RPMI7951 (cell line): ENCODE results near the gene CTBP2. TPM values are rescaled to one million over a fixed set of nuclear protein-coding genes. Genes with fewer than 3 reads are reported as not detected.
"Not testable (repeated sequence)": the region's sequence is repeated elsewhere in the genome, so short reads cannot be mapped to it uniquely, and the experiment has no call there.

ENCODE experiments used
- DNase-seq: peaks from one replicate; pipeline ENCODE4 v3.0.0-alpha.2; 2012; ENCODE audit warnings: low read depth
- total RNA-seq: library from RNA; depleted of rRNA; stranded (reverse); fragments of >200 nt; shearing (Covaris generic); gene quantifications from 2 replicates; pipeline ENCODE4 v1.2.3, GENCODE V29; 2014

Gene CTBP2
- total RNA-seq, 1 experiment from 2014 or later: 45.4 TPM

- DNase-seq: no peak
These were observed 73.0 kb downstream of the CTBP2 start for GRCh38 chr10:125087191-125087896.

DNA sequence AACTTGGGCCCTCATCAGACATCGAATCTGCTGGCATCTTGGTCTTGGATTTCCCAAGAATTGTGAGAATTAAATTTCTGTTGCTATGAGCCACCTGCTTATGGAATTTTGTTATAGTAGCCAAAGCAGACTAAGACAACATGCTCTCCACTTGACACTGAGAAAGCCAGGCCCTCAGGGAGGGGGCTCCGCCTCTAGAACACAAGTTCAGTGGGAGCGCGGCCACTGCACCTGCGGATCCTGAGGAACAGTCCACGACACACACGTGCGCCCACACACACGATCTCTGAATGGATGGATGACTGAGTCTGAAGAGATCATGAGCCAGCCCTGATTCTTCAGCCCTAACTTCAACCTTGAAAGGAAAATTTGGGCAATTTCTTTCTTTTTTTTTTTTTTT, 73.7 kb downstream of the CTBP2 start:
- no peak for DNase-seq

- peak; percentile 65 for DNase-seq
These were observed 74.9 kb downstream of the CTBP2 start for GRCh38 chr10:125085258-125086054.

GRCh38 chr10:125084614-125085257, 75.6 kb downstream of the CTBP2 start:
- DNase-seq: no peak

- DNase-seq: peak; percentile 93
These were observed 76.2 kb downstream of the CTBP2 start for GRCh38 chr10:125084191-125084613.

- no peak for DNase-seq
These were observed 76.8 kb downstream of the CTBP2 start for GRCh38 chr10:125083576-125083920.

GRCh38 chr10:125082881-125083575, 77.3 kb downstream of the CTBP2 start:
- DNase-seq: no peak

- not testable (repeated sequence) for DNase-seq
These were observed 77.9 kb downstream of the CTBP2 start for GRCh38 chr10:125082471-125082870.

- no peak for DNase-seq
These were observed 78.4 kb downstream of the CTBP2 start for GRCh38 chr10:125081931-125082330.

- DNase-seq: no peak
These were observed 79.4 kb downstream of the CTBP2 start for GRCh38 chr10:125080984-125081383.

DNA sequence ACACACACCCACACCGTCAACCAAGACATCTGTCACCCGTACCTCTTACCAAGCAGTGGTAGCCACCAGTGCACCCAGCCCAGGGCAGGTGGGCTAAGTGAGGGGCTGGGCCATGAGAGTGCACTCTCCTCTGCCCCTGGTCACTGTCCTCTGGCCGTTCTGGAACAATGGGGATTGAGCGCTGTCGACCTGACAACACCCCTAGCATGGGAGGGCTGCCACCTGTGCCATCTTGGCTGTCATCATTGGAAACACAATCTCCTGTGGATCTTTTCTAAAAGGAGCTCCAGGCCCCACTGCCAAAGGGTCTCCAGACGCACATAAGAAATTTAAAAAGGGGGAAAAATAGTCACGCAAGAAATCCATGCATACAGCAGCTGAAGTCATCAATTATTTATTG, 80.1 kb downstream of the CTBP2 start:
- DNase-seq: no peak

DNA sequence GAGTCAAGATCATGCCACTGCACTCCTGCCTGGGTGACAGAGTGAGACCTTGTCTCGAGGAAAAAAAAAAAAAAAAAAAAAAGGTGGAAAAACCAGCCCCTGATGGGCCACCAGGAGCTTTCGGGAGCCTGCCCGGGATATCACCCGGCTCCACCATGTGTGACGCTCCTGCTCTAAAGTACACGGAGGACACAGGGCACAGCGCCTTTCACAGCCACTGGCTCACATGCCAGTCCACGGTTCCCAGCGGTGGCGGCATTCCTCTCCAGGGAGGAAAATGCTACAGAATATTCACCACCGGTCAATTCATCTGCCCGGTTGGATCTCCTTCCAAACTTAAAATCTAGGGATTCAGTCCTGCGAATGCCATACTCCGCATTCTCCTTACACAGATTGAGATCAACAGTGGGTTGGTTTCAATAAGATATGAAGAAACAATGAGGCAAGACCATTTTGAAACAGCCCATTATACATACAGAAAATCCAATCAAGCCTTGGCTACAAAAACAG, 81.2 kb downstream of the CTBP2 start:
- DNase-seq: no peak

DNA sequence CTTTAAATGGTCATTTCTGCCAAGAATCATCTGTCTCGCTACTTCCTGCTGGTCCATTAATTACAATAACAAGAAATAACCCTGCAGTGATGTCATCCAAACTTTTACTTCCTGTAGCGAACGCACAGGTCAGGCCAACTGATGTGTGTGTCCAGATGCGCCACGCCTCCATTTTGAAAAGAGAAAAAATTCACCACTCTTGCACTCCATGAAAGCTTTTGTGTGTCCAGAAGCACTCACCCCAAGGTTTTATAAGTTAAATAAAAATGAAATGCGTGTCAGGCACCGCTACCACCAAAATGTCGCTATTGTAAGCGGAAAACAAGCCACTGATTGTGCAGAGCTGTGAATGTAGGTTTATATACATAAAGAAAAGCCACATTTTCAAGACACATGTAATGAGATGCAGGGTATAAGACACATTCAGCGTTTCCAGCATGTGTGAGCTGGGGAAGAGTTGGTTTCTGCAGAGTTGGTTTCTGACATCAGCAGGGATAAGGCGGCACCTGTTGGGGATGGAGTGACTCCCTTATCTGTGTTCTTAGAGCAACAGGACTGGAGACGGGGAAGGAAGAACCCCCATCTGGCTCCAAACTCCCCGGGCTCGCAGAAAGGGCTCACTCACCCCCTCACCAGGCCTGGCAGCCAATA, 83.3 kb downstream of the CTBP2 start:
- peak; percentile 31 for DNase-seq

- DNase-seq: no peak
These were observed 84.1 kb downstream of the CTBP2 start for GRCh38 chr10:125076121-125076825.

- DNase-seq: no peak
These were observed 86.4 kb downstream of the CTBP2 start for GRCh38 chr10:125073996-125074395.

DNA sequence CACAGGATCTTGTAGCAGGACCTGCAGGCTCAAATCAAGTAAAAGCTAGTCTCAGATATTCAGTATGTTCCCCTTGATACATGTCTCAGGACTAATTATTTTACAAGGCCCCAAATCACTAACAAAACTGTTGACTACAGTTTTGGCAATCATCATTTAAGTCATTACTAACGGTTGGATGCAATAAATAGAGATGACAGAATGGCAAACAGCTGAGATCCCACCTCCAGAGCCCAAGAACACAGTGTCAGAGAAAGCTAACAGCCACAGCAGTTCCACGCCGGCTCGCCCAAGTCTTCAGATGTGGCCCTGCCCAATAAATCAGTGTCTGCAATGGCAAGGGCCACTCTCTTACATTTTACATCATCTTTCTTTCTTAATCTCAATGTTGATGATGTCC, 87.6 kb downstream of the CTBP2 start:
- no peak for DNase-seq

DNA sequence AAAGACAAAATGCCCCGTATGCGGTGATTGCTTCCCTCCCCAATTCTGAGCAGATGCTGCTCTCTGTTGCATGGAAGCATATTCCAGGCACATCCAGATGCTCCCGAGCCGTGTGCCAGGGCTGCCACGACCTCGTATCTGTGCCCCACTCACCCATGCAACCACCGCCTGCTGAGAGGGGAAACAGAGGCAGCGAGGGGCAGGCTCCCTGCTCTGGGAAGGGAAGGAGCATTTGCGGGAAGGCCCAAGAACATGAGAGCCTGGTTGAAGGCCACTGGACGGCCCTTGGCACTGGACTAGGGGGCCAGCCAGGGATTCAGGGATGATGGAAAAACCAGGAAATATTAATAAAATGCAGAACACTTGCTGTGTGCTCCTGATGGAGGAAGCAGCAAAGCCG, 89.4 kb downstream of the CTBP2 start:
- no peak for DNase-seq

DNA sequence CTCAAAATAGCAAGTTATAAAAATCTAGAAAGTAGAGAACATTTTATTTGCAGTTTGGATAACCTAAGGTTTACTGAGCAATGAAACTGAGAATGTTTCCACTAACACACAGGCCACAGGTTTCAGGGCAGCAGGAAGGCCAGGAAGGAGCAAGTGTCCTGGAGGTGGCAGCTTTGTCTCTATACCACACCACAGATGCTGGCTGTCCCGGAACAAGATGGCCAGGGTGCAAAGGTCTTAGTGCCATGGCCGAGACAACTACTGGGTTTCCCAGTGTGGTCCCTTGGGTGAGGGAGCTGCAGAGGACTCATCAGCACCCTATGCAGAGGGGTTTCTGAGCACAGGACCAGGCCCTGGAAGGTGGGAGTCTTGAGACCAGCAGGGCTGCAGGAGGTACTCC, 92.0 kb downstream of the CTBP2 start:
- DNase-seq: no peak

- DNase-seq: no peak
These were observed 92.6 kb downstream of the CTBP2 start for GRCh38 chr10:125067764-125068163.

DNA sequence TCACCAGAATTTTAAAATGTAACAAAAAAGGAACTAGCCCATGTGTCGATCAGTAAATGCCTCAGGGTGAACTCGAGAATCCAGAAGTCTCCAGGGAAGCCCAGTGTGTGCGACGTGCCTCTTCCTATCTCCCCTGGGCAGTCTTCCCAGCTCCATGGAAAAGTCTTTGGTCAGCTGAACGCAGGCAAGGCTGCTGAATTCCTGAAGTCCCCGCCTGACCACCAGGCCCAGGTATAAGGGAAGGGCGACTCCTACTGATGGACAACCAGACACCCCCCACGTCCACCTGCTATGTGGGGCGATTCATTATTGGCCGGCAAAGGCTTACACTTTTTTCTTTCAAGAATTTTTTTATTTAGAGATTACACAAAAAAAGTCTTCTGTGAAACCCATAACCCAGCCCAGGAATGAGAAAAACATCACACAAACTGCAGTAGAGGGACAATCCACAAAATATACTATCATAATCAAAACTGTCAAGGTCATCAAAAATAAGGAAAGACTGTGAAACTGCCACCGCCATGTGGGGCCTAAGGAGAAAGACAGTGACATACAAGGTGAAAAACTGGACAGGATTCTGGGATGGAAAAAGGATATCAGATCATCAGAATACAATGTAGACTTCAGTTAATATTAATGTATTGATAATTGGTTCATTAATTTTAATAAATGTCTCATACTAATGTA, 93.5 kb downstream of the CTBP2 start:
- DNase-seq: no peak
